Melanocyte of skin (primary cell): ENCODE measurements around the gene NDFIP2. TPM values are rescaled to one million over a fixed set of nuclear protein-coding genes. Genes with fewer than 3 reads are reported as not detected.

Experiments
- total RNA-seq, 2 donors: library from RNA; depleted of rRNA; stranded (reverse); fragments of >200 nt; gene quantifications; 2 replicates each; pipeline ENCODE4 v1.2.3, GENCODE V29; 2012

NDFIP2 gene
- 10 to 100 TPM; 23.4 to 32.0 TPM for total RNA-seq

GRCh38 chr13:79480954-79481684 is at the start of gene NDFIP2:
Gene NDFIP2 (plus strand): TSS chr13:79481155. CDS start chr13:79481204, 49 bp downstream.

Other genes with a start within 250 kb of the NDFIP2 start
- gene RBM26, start 74.9 kb upstream of the NDFIP2 start, total RNA-seq = 10 to 100 TPM; 27.9 to 38.3 TPM